Activated naive CD8-positive, alpha-beta T cell treated with anti-CD3 and anti-CD28 coated beads, Interleukin-2, amount 10 ng/mL, durations not matched to agents 7 days and 5 days (primary cell): ENCODE results near the gene SIRT1. TPM values are rescaled to one million over a fixed set of nuclear protein-coding genes. Genes with fewer than 3 reads are reported as not detected.
"Not testable (repeated sequence)": the region's sequence is repeated elsewhere in the genome, so short reads cannot be mapped to it uniquely, and the experiment has no call there.

Experiments
- ATAC-seq: fragments of 150-1000 bp; cut with Tn5 transposase; one replicate; pipeline ENCODE4 v1.10.0; 2021; ENCODE audit warnings: low read depth, moderate library complexity
- POLR2A ChIA-PET: fragments of 350-600 bp; sonication (Branson Sonifier 250); formaldehyde crosslinking; loops from one replicate; lab custom pipeline; 2021; ENCODE audit warnings: antibody characterized with exemption; lab: Charles Lee
- DNase-seq: peaks from one replicate; pipeline ENCODE4 v3.0.0; 2021
- H3K27ac Mint-ChIP-seq: one replicate; pipeline ENCODE4 v1.8.0; 2022; ENCODE audit warnings: mild to moderate bottlenecking, mixed read lengths
- H3K27me3 Mint-ChIP-seq: one replicate; pipeline ENCODE4 v1.8.0; 2022; ENCODE audit warnings: mild to moderate bottlenecking, moderate library complexity, mixed read lengths
- H3K36me3 Mint-ChIP-seq: one replicate; pipeline ENCODE4 v1.8.0; 2021; ENCODE audit warnings: mild to moderate bottlenecking, mixed read lengths
- H3K4me1 Mint-ChIP-seq: one replicate; pipeline ENCODE4 v1.8.0; 2021; ENCODE audit warnings: mixed read lengths
- H3K4me3 Mint-ChIP-seq: one replicate; pipeline ENCODE4 v1.8.0; 2022; ENCODE audit warnings: mild to moderate bottlenecking, moderate library complexity, mixed read lengths
- H3K9me3 Mint-ChIP-seq: one replicate; pipeline ENCODE4 v1.8.0; 2021; ENCODE audit warnings: mixed read lengths
- total RNA-seq, 2 experiments: library from RNA; stranded (reverse); gene quantifications; one replicate each; pipeline ENCODE4 v1.2.3, GENCODE V29; 2021

SIRT1 gene
- total RNA-seq, 2 experiments from 2014 or later: 31.6 to 31.7 TPM

DNA sequence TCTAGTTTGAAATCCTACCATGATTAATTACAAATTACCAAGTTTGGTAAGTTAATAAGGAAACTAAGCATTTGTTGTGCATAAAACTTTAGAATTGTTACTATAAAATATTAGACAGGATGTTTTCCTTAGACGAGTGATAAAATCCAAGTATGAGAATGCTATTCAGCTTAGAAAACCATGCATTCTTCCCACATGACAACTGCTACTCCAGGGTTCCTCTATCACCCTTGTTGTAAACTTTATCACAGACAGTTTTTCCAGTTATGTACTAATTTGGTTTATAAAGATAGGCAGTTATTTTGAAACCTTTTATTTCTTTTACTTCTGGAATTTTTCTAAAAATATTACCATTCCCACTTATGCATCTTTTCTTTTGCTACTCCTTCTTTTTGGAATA lies 52.0 kb downstream of the SIRT1 start:
- Mint-ChIP-seq H3K27ac (no peak overlapping the region), H3K9me3 (no peaks in the 10 kb centered on the region), H3K4me3 (no peak overlapping the region), H3K4me1 (peaks cover 1% of the 10 kb centered on the region), H3K36me3 (peaks cover 17% of the 10 kb centered on the region), H3K27me3 (no peaks in the 10 kb centered on the region)
- no peak for DNase-seq
- no peak for ATAC-seq
- POLR2A ChIA-PET: no interaction called here

DNA sequence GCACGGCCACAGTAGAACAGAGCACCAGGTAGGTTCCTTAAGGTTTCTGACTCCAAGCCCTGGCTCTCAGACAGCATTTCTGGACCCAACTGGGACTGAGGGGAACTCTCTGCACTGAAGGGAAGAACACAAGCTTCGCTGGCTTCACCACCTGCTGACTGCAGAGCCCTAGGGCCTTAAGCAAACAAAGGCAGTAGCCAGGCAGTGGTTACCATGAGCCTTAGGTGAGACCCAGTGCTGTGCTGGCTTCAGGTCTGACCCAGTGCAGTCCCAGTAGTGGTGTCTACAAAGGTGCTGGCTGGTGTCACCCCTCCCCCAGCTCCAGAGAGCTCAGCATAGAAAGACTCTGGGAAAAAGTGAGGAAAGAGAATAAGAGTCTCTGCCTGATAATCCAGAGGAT lies 59.5 kb downstream of the SIRT1 start:
- POLR2A ChIA-PET: no interaction called here
- H3K4me3 Mint-ChIP-seq: no peak overlapping the region
- H3K27me3 Mint-ChIP-seq: no peaks in the 10 kb centered on the region
- peaks cover 1% of the 10 kb centered on the region for H3K4me1 Mint-ChIP-seq
- ATAC-seq (no peak), DNase-seq (no peak)
- no peak overlapping the region for H3K27ac Mint-ChIP-seq
- peaks cover 42% of the 10 kb centered on the region for H3K36me3 Mint-ChIP-seq
- peaks cover 6% of the 10 kb centered on the region for H3K9me3 Mint-ChIP-seq

- POLR2A ChIA-PET: no interaction called here
Measured at GRCh38 chr10:67955614-67956013, 71.2 kb downstream of the SIRT1 start.

GRCh38 chr10:67959839-67960476 lies 75.5 kb downstream of the SIRT1 start:
- POLR2A ChIA-PET: no interaction called here
- H3K27ac Mint-ChIP-seq: no peak overlapping the region
- peaks cover 21% of the 10 kb centered on the region for H3K36me3 Mint-ChIP-seq
- H3K27me3 Mint-ChIP-seq: no peaks in the 10 kb centered on the region
- H3K9me3 Mint-ChIP-seq: no peaks in the 10 kb centered on the region
- ATAC-seq (no peak), DNase-seq (no peak)
- H3K4me1 Mint-ChIP-seq: peaks cover 2% of the 10 kb centered on the region
- no peak overlapping the region for H3K4me3 Mint-ChIP-seq

More at GRCh38 chr10:67955614-67956013, 71.2 kb downstream of the SIRT1 start:
- H3K9me3 Mint-ChIP-seq: no peaks in the 10 kb centered on the region
- H3K36me3 Mint-ChIP-seq: peaks cover 28% of the 10 kb centered on the region
- H3K27me3 Mint-ChIP-seq: no peaks in the 10 kb centered on the region
- no peak for DNase-seq
- peaks cover 2% of the 10 kb centered on the region for H3K4me1 Mint-ChIP-seq
- no peak overlapping the region for H3K27ac Mint-ChIP-seq
- no peak overlapping the region for H3K4me3 Mint-ChIP-seq
- ATAC-seq: no peak

- Mint-ChIP-seq H3K9me3 (peaks cover 2% of the 10 kb centered on the region), H3K4me1 (no peaks in the 10 kb centered on the region), H3K27ac (no peak overlapping the region), H3K4me3 (no peak overlapping the region), H3K36me3 (peaks cover 51% of the 10 kb centered on the region), H3K27me3 (no peaks in the 10 kb centered on the region)
- DNase-seq (no peak), ATAC-seq (no peak)
- POLR2A ChIA-PET: no interaction called here
Measured at GRCh38 chr10:67965456-67965855, 81.0 kb downstream of the SIRT1 start.

GRCh38 chr10:67966035-67966434 lies 81.6 kb downstream of the SIRT1 start:
- H3K4me3 Mint-ChIP-seq, H3K27me3 Mint-ChIP-seq, POLR2A ChIA-PET, H3K9me3 Mint-ChIP-seq, ATAC-seq, H3K4me1 Mint-ChIP-seq, DNase-seq, H3K27ac Mint-ChIP-seq: not testable (repeated sequence)
- H3K36me3 Mint-ChIP-seq: peaks cover 51% of the 10 kb centered on the region

Other genes with a start within 250 kb of the SIRT1 start
- 1 to 10 TPM; 2.4 to 3.6 TPM for gene CTNNA3, start 188.5 kb upstream of the SIRT1 start, total RNA-seq
- 1 to 10 TPM; 3.6 to 4.1 TPM for gene DNAJC12, start 46.5 kb upstream of the SIRT1 start, total RNA-seq
- 10 to 100 TPM; 71.5 to 76.5 TPM for gene HERC4, start 190.6 kb downstream of the SIRT1 start, total RNA-seq
- not detected for gene MYPN, start 224.8 kb downstream of the SIRT1 start, total RNA-seq